HL-60 (cell line): ENCODE measurements around the gene AFF3.
A peak's percentile ranks its signal among the peaks of the same experiment; 100 is the strongest.

Source experiments
- DNase-seq, 2 experiments: peaks; one replicate each; pipeline ENCODE4 v3.0.0-alpha.2; 2010 to 2020; ENCODE audit warnings: low read depth in 1 of 2, low spot score in 1 of 2
- H3K27ac ChIP-seq: fragments of 250-450 bp; sonication (Bioruptor Pico); replicated peaks from 2 replicates; pipeline ENCODE4 v1.5.1; 2020; ENCODE audit warnings: mild to moderate bottlenecking, moderate library complexity
- H3K27me3 ChIP-seq: fragments of 250-450 bp; sonication (Bioruptor Pico); 2 replicates; pipeline ENCODE4 v1.5.1; 2021; ENCODE audit warnings: mild to moderate bottlenecking, moderate library complexity; ENCODE audit not compliant: insufficient read depth, poor library complexity, severe bottlenecking
- H3K4me3 ChIP-seq: replicated peaks from 2 replicates; pipeline ENCODE4 v1.5.1; 2011; ENCODE audit warnings: mild to moderate bottlenecking, control low read depth, low read length; ENCODE audit not compliant: insufficient read depth
- GABPA ChIP-seq: IDR thresholded peaks from 2 replicates; pipeline ENCODE4 v1.6.1; 2012; ENCODE audit warnings: low read depth
- POLR2AphosphoS5 ChIP-seq: IDR thresholded peaks from 2 replicates; pipeline ENCODE4 v1.6.1; 2012; ENCODE audit warnings: low read depth
- SPI1 ChIP-seq: IDR thresholded peaks from 2 replicates; pipeline ENCODE4 v1.6.1; 2012; ENCODE audit warnings: low read depth, mild to moderate bottlenecking, borderline replicate concordance
- TF ChIP-seq, protein P1 (sequence below): IDR thresholded peaks from 2 replicates; pipeline ENCODE4 v1.6.1; 2012; ENCODE audit warnings: low read depth; ENCODE audit not compliant: insufficient replicate concordance
- TF ChIP-seq, protein P2 (sequence below): IDR thresholded peaks from one replicate; pipeline ENCODE4 v1.5.1; 2011; ENCODE audit warnings: low read length, control low read depth, inconsistent platforms; ENCODE audit not compliant: insufficient read depth

The AFF3 gene

DNA sequence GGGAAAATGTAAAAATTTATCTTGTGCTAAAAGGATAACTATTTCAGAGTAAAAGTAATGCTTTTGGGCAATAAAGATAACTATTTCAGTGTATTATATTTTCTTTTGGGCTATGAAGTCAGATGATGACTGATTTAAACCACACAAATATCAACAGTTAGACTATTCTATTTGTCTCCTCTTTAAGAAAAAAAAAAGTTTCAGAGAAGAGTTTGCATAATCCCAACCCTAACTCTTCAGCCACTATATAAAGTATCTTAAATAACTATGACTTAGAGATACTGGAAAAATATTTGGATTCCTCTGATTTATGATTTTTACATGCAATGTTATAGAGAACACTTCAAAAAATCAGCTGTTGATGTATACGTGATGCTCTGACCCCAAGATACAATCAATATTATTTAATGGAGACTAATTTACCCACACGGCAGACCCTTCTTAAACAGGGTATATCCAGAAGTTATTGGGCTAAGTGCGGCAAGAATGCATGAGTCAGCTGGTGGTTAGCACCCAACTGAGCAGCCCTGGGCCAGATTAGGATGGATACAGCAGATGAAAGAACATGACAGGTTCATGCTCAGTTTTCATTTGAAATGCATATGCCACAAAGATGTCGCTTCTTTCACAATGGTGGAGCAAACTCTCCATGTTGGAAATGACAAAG is 279.0 kb downstream of the AFF3 start:
- H3K27me3 ChIP-seq: no peaks in the 10 kb centered on the region
- TF ChIP-seq POLR2AphosphoS5: no peak
- no peak for TF ChIP-seq GABPA
- TF ChIP-seq, protein P1, sequence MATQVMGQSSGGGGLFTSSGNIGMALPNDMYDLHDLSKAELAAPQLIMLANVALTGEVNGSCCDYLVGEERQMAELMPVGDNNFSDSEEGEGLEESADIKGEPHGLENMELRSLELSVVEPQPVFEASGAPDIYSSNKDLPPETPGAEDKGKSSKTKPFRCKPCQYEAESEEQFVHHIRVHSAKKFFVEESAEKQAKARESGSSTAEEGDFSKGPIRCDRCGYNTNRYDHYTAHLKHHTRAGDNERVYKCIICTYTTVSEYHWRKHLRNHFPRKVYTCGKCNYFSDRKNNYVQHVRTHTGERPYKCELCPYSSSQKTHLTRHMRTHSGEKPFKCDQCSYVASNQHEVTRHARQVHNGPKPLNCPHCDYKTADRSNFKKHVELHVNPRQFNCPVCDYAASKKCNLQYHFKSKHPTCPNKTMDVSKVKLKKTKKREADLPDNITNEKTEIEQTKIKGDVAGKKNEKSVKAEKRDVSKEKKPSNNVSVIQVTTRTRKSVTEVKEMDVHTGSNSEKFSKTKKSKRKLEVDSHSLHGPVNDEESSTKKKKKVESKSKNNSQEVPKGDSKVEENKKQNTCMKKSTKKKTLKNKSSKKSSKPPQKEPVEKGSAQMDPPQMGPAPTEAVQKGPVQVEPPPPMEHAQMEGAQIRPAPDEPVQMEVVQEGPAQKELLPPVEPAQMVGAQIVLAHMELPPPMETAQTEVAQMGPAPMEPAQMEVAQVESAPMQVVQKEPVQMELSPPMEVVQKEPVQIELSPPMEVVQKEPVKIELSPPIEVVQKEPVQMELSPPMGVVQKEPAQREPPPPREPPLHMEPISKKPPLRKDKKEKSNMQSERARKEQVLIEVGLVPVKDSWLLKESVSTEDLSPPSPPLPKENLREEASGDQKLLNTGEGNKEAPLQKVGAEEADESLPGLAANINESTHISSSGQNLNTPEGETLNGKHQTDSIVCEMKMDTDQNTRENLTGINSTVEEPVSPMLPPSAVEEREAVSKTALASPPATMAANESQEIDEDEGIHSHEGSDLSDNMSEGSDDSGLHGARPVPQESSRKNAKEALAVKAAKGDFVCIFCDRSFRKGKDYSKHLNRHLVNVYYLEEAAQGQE: no peak
- no peak for DNase-seq
- no peak overlapping the region for H3K27ac ChIP-seq
- no peak overlapping the region for H3K4me3 ChIP-seq

DNA sequence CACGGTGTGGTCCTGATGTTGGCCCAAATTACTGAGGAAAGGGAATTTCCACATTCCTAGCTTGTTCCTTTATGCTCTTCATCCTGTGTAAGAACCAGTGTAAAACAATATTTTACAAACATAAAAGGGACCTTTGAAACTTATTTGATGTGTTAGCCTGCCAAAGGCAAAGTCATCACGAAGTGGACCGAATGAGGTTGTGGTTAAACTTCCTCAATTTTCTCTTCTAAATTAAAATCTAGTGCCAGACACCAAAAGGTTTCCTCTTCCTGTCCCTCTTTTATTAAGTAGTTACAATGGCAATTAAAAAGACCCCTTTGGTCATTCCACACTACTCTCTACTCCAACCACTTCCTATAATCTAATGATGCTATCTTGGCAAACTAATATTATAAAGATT is 279.8 kb downstream of the AFF3 start:
- Histone ChIP-seq H3K27ac (no peak overlapping the region), H3K4me3 (no peak overlapping the region), H3K27me3 (no peaks in the 10 kb centered on the region)
- no peak for DNase-seq
- no peak for TF ChIP-seq SPI1
- TF ChIP-seq, protein P1: no peak
- TF ChIP-seq GABPA: no peak
- no peak for TF ChIP-seq POLR2AphosphoS5
- TF ChIP-seq, protein P2, sequence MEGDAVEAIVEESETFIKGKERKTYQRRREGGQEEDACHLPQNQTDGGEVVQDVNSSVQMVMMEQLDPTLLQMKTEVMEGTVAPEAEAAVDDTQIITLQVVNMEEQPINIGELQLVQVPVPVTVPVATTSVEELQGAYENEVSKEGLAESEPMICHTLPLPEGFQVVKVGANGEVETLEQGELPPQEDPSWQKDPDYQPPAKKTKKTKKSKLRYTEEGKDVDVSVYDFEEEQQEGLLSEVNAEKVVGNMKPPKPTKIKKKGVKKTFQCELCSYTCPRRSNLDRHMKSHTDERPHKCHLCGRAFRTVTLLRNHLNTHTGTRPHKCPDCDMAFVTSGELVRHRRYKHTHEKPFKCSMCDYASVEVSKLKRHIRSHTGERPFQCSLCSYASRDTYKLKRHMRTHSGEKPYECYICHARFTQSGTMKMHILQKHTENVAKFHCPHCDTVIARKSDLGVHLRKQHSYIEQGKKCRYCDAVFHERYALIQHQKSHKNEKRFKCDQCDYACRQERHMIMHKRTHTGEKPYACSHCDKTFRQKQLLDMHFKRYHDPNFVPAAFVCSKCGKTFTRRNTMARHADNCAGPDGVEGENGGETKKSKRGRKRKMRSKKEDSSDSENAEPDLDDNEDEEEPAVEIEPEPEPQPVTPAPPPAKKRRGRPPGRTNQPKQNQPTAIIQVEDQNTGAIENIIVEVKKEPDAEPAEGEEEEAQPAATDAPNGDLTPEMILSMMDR: no peak

DNA sequence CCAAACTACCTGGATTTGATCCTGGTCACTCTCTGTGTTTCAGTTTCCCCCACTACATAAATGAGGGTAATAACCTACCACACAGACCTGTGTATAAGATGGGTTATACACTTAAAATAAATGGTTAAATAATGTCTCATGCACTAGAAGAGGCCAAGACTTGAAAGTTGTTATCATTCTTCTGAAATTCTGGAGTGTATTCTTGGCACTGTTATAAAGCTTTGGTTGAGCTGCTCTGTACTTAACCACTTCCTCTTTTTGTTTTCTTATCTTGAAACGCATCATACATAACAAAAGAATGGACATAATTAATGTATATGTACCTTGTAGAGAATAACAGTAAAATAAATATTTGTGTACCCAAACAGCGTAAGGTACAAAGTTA is 281.0 kb downstream of the AFF3 start:
- TF ChIP-seq, protein P2: no peak
- TF ChIP-seq, protein P1: no peak
- peak; percentile 99 for TF ChIP-seq SPI1
- DNase-seq: peak in 1 of 2 experiments; percentile 7
- no peak overlapping the region for H3K27ac ChIP-seq
- no peaks in the 10 kb centered on the region for H3K27me3 ChIP-seq
- no peak overlapping the region for H3K4me3 ChIP-seq
